Measurements from ENCODE around the gene WDR82.

WDR82 gene

GRCh38 chr3:52215351-52215750 is 63.1 kb downstream of the WDR82 start:
- no peak for DNase-seq (ENCODE audit: low read depth, low spot score)
- in situ Hi-C loops (cut with HindIII; ENCODE audit: low sequenced_read_pairs): no loop called here
- TF ChIP-seq CTCF (IDR thresholded peaks at IDR 0.05; ENCODE audit: low read depth, low read length): no peak
- no peak overlapping the region for H3K4me3 ChIP-seq (ENCODE audit: low read depth, low read length)

- in situ Hi-C loops (cut with HindIII; ENCODE audit: low sequenced_read_pairs): no loop called here
- TF ChIP-seq CTCF (IDR thresholded peaks at IDR 0.05; ENCODE audit: low read depth, low read length): no peak
- no peak overlapping the region for H3K4me3 ChIP-seq (ENCODE audit: low read depth, low read length)
- DNase-seq (ENCODE audit: low read depth, low spot score): no peak
These were observed 64.5 kb downstream of the WDR82 start for GRCh38 chr3:52213901-52214300.

GRCh38 chr3:52213005-52213404 is 65.4 kb downstream of the WDR82 start:
- DNase-seq (ENCODE audit: low read depth, low spot score): no peak
- TF ChIP-seq CTCF (IDR thresholded peaks at IDR 0.05; ENCODE audit: low read depth, low read length): no peak
- H3K4me3 ChIP-seq (ENCODE audit: low read depth, low read length): no peak overlapping the region
- in situ Hi-C loops (cut with HindIII; ENCODE audit: low sequenced_read_pairs): no loop called here

GRCh38 chr3:52211268-52211891 is 67.1 kb downstream of the WDR82 start:
- no peak for DNase-seq (ENCODE audit: low read depth, low spot score)
- H3K4me3 ChIP-seq (ENCODE audit: low read depth, low read length): no peak overlapping the region
- in situ Hi-C loops (cut with HindIII; ENCODE audit: low sequenced_read_pairs): no loop called here
- TF ChIP-seq CTCF (IDR thresholded peaks at IDR 0.05; ENCODE audit: low read depth, low read length): no peak

GRCh38 chr3:52210550-52211046 is 67.9 kb downstream of the WDR82 start:
- no peak overlapping the region for H3K4me3 ChIP-seq (ENCODE audit: low read depth, low read length)
- TF ChIP-seq CTCF (IDR thresholded peaks at IDR 0.05; ENCODE audit: low read depth, low read length): no peak
- in situ Hi-C loops (cut with HindIII; ENCODE audit: low sequenced_read_pairs): no loop called here
- no peak for DNase-seq (ENCODE audit: low read depth, low spot score)

- TF ChIP-seq CTCF (IDR thresholded peaks at IDR 0.05; ENCODE audit: low read depth, low read length): no peak
- in situ Hi-C loops (cut with HindIII; ENCODE audit: low sequenced_read_pairs): no loop called here
- DNase-seq (ENCODE audit: low read depth, low spot score): no peak
- H3K4me3 ChIP-seq (ENCODE audit: low read depth, low read length): no peak overlapping the region
These were observed 68.4 kb downstream of the WDR82 start for GRCh38 chr3:52210037-52210436.

Measured in astrocyte of the spinal cord (primary cell).